LNCaP clone FGC (cell line): ENCODE results near the gene CLNS1A.
A peak's percentile ranks its signal among the peaks of the same experiment; 100 is the strongest.

Source experiments
- DNase-seq: peaks from one replicate; pipeline ENCODE4 v3.0.0-alpha.2; 2011; ENCODE audit warnings: low read depth
- H3K4me3 ChIP-seq: 2 replicates; pipeline ENCODE4 v1.5.1; 2011; ENCODE audit warnings: mild to moderate bottlenecking, low read depth, low read length, control low read depth
- TF ChIP-seq, protein P1 (sequence below): IDR thresholded peaks from 2 replicates; pipeline ENCODE4 v1.5.1; 2012; ENCODE audit warnings: mild to moderate bottlenecking; ENCODE audit not compliant: control insufficient read depth, insufficient read depth; ENCODE audit errors: extremely low read depth

Gene CLNS1A, protein sequence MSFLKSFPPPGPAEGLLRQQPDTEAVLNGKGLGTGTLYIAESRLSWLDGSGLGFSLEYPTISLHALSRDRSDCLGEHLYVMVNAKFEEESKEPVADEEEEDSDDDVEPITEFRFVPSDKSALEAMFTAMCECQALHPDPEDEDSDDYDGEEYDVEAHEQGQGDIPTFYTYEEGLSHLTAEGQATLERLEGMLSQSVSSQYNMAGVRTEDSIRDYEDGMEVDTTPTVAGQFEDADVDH

DNA sequence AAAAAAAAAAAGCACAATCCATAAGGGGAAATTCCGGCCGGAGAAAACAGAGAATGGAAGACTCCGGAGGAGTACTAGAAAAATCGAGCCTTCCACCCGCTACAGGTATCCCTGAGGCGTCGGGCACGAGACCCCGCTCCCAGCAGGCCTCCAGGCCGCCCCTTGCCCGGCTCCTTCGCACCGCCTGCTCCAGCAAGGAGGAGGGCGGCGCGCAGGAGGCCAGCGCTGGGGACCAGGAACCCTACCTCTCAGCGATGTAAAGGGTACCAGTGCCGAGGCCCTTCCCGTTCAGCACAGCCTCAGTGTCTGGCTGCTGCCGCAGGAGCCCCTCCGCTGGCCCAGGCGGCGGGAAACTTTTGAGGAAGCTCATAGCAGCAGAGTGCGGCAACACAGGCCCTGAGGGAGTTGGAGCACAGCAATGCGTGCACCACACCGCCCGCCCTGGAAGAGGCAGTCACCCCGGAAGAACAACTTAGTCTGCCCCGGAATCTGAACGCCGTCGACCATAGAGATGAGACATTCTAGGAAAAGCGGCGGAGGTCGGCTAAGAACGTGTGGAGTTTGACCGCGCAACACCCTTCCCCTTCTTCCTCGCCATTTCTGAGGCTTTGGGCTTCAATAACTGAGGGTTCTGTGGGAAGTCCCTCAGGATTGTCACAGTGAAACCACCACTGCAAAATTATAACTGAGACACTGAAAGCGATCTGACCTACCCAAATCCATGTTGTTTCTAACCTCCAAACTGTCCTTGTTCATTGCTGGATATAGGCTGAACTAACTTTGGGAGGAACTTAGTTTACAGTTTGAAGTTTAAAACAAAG, at the start of gene CLNS1A:
CLNS1A (minus strand) TSS at position 450 of the 821 bp plus-strand sequence; CDS start at position 370, 80 bp downstream.
- TF ChIP-seq, protein P1, sequence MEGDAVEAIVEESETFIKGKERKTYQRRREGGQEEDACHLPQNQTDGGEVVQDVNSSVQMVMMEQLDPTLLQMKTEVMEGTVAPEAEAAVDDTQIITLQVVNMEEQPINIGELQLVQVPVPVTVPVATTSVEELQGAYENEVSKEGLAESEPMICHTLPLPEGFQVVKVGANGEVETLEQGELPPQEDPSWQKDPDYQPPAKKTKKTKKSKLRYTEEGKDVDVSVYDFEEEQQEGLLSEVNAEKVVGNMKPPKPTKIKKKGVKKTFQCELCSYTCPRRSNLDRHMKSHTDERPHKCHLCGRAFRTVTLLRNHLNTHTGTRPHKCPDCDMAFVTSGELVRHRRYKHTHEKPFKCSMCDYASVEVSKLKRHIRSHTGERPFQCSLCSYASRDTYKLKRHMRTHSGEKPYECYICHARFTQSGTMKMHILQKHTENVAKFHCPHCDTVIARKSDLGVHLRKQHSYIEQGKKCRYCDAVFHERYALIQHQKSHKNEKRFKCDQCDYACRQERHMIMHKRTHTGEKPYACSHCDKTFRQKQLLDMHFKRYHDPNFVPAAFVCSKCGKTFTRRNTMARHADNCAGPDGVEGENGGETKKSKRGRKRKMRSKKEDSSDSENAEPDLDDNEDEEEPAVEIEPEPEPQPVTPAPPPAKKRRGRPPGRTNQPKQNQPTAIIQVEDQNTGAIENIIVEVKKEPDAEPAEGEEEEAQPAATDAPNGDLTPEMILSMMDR = no peak

DNA sequence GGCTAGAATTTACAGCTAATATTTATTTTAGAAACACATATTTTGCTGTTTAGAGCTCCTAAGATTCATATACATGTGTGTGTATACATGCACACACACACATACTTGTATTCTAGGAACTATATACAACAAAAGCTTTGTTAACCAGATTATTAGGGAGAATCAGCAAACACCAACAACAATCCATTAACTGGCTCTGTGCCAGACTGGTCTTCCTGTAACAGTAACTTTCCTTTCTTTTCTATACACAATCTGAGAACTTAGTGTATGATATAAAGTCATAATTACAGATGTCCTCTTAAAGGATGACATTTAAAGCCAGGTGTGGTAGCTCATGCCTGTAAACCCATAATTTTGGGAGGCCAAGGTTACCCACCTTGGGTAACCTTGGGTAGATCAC, 49.5 kb upstream of the CLNS1A start:
- TF ChIP-seq, protein P1 = no peak
- no peak overlapping the region for H3K4me3 ChIP-seq
- no peak for DNase-seq

More for the DNA sequence above, at the start of gene CLNS1A:
- DNase-seq = peak; percentile 60
- peak within 1 kb of the TSS; percentile 81 for H3K4me3 ChIP-seq

DNA sequence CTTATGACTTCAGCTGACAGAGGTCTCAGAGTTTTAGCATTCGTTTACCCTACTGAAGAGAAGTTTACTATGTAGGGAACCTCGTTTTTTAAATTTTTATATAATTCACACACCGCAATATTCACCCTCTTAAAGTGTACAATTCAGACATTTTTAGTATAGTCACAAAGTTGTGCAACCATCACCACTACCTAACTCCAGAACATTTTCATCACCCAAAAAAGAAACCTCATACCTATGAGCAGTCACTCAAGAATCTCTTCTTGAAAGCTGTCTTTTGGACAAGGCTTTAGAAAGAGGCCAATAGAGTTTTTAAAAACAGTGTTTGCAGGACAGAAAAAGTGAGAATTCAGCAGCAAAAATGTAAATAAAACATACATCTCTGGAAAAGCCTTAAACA, 39.5 kb upstream of the CLNS1A start:
- DNase-seq = no peak
- TF ChIP-seq, protein P1 = no peak
- no peak overlapping the region for H3K4me3 ChIP-seq

DNA sequence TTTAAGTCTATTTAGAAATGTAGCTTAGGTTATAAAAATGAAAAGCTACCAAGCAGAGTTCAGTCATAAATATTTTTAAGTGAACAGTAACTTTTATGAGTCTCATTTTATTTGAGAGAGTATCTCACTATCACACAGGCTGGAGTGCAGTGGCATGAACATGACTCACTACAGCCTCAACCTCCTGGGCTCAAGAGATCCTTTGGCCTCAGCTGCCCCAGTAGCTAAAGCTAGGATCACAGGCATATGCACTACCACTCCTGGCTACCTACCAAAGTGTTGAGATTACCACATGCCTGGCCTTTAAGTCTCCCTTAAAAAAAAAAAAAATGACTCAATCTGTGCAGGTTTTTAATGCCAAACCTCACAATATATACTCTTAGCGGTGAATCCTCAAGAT, 34.7 kb upstream of the CLNS1A start:
- DNase-seq = peak; percentile 30
- no peak overlapping the region for H3K4me3 ChIP-seq
- TF ChIP-seq, protein P1 = no peak

DNA sequence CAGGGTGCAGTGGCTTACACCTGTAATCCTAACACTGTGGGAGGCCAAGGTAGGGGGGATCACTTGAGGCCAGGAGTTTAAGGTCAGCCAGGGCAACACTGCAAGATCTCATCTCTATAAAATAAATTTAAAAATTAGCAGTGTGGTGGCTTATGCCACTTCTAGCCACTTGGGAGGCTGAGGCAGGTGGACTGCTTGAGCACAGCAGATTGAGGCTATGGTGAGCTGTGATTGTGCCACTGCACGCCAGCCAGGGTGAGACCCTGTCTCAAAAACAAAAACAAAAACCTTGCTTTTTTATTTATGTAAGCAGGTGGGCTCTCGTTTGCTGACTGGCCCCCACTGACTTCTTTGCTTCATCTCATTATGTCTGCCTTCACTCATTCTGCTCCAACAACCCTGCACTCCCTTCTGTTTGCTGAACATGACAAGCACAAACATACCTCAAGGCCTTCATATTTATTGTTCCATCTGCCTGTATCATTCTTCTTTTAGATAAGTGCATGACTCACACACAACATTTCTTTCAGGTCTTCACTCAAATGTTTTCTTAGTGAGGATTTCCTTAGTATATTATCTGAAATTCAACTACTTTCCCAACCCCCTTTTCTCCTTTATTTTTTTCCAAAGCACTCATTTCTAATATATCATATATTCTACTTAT, 32.4 kb upstream of the CLNS1A start:
- no peak for DNase-seq
- TF ChIP-seq, protein P1 = no peak
- H3K4me3 ChIP-seq = no peak overlapping the region

DNA sequence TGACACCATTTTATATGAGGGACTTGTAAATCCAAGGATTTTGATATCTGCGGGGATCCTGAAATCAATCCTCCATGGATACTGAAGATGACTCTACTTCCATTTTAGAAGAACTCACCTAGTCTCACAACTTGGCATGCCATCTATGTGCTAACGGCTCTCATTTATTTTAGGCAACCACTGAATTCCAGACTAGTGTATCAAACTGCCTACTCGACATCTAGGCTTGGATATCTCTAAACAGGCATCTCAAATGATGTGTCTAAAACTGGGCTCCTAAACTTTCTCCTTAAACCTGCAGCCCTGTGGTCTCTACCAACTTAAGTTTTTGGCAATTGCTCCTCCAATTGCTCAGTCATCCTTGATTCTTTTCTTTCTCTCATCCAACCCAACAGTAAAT, 31.2 kb upstream of the CLNS1A start:
- TF ChIP-seq, protein P1 = no peak
- DNase-seq = no peak

More for the DNA sequence above, 31.2 kb upstream of the CLNS1A start:
- H3K4me3 ChIP-seq = no peak overlapping the region
